ENCODE measurements around the gene CCDC136. TPM values are rescaled to one million over a fixed set of nuclear protein-coding genes. Genes with fewer than 3 reads are reported as not detected.

Gene CCDC136
- total RNA-seq, 1 donor from 2014 or later = 0.26 TPM

DNA sequence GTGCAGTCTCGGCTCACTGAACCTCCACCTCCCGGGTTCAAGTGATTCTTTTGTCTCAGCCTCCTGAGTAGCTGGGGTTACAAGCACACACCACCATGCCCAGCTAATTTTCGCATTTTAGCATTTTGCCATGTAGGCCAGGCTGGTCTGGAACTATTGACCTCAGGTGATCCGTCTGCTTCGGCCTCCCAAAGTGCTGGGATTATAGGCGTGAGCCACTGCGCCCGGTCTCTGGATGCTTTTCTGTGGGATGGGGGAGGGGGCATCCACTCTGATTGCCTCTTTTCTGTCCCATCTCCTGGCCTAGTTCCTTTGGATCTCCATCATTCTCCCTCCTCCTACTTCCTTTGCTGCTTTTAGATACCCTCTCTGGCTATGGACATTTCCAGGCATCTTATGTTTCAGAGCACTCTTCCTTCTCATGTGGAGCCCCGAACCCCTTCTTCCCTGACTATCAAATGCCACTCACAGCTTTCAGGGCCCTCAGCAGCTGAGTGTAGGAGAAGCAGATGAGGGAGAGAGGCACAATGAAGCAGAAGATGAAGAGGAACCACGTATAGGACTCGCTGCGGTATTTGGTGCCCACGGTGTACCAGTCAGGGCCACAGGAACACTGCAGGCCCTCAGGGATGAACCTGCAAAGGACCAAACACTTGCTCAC lies 17.6 kb upstream of the CCDC136 start:
- Histone ChIP-seq H3K27me3 (ENCODE audit: control insufficient read depth, insufficient read depth, low read length) (no peaks in the 10 kb centered on the region), H3K4me3 (ENCODE audit: low read depth, low read length) (no peak overlapping the region), H3K36me3 (ENCODE audit: control insufficient read depth, insufficient read depth, low read length) (peaks cover 4% of the 10 kb centered on the region)
- FAIRE-seq (no peak), DNase-seq (ENCODE audit: low read depth) (no peak)
- TF ChIP-seq, protein P1, sequence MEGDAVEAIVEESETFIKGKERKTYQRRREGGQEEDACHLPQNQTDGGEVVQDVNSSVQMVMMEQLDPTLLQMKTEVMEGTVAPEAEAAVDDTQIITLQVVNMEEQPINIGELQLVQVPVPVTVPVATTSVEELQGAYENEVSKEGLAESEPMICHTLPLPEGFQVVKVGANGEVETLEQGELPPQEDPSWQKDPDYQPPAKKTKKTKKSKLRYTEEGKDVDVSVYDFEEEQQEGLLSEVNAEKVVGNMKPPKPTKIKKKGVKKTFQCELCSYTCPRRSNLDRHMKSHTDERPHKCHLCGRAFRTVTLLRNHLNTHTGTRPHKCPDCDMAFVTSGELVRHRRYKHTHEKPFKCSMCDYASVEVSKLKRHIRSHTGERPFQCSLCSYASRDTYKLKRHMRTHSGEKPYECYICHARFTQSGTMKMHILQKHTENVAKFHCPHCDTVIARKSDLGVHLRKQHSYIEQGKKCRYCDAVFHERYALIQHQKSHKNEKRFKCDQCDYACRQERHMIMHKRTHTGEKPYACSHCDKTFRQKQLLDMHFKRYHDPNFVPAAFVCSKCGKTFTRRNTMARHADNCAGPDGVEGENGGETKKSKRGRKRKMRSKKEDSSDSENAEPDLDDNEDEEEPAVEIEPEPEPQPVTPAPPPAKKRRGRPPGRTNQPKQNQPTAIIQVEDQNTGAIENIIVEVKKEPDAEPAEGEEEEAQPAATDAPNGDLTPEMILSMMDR (IDR thresholded peaks at IDR 0.05; ENCODE audit: insufficient read depth, low read length, severe bottlenecking) = no peak

DNA sequence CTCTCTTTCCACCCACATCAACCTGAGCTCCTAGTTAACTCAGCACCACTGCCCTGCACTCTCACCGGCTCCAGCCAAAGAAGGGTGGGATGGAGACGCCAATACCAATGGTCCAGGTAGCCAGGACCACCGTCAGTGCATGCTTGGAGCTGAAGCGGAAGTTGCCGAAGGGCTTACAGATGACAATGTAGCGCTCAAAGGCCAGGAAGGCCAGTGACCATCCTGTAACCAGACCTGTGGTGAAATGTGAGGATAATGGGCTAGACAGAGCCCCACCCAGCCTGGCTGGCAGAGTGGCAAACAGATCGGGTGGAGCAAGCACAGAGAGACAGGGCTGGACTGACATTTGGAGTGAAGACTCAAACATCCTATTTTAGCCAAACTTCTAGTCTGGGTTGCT lies 16.8 kb upstream of the CCDC136 start:
- TF ChIP-seq, protein P1 (IDR thresholded peaks at IDR 0.05; ENCODE audit: insufficient read depth, low read length, severe bottlenecking) = no peak
- DNase-seq (ENCODE audit: low read depth) (no peak), FAIRE-seq (no peak)
- Histone ChIP-seq H3K27me3 (ENCODE audit: control insufficient read depth, insufficient read depth, low read length) (no peaks in the 10 kb centered on the region), H3K4me3 (ENCODE audit: low read depth, low read length) (no peak overlapping the region), H3K36me3 (ENCODE audit: control insufficient read depth, insufficient read depth, low read length) (peaks cover 4% of the 10 kb centered on the region)

DNA sequence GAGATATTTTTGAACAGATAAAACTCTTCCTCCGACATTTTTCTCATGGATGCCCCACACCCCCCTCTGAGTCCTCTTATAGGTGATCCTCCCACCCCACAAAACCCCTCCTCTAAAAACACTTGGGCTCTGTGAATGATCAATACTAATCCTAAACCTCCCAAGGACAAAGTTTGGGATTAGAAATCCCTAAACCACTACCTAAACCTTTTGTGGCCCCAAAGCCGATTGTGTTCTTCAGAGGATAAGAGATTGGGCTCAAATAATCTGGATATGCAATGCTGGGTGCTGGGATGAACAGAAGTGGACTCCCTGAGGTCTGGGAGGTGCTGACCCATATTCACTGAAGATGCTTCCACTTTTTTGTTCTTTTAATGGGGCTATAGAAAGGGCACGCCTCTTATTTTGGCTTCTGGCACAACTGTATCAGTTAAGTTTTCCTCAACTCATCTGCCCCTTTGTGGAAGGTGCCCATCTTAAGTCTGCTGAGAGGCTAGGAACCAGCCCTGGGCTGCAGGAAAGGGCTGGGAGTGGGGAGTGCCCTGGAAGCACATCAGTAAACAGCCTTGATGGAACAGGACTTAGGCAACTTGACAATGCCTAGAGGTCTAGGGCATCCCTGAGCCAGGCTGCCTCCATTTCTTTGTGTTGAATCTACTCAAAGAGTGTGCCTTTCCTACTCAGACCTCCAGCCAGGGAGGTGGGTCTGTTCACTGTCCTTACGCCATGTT lies 15.9 kb upstream of the CCDC136 start, which contains the start of gene OPN1SW:
Gene OPN1SW (minus strand): TSS at position 51 of the 731 bp plus-strand sequence. CDS start 13 bp downstream, at position 38.
- TF ChIP-seq, protein P1 (IDR thresholded peaks at IDR 0.05; ENCODE audit: insufficient read depth, low read length, severe bottlenecking) = no peak

DNA sequence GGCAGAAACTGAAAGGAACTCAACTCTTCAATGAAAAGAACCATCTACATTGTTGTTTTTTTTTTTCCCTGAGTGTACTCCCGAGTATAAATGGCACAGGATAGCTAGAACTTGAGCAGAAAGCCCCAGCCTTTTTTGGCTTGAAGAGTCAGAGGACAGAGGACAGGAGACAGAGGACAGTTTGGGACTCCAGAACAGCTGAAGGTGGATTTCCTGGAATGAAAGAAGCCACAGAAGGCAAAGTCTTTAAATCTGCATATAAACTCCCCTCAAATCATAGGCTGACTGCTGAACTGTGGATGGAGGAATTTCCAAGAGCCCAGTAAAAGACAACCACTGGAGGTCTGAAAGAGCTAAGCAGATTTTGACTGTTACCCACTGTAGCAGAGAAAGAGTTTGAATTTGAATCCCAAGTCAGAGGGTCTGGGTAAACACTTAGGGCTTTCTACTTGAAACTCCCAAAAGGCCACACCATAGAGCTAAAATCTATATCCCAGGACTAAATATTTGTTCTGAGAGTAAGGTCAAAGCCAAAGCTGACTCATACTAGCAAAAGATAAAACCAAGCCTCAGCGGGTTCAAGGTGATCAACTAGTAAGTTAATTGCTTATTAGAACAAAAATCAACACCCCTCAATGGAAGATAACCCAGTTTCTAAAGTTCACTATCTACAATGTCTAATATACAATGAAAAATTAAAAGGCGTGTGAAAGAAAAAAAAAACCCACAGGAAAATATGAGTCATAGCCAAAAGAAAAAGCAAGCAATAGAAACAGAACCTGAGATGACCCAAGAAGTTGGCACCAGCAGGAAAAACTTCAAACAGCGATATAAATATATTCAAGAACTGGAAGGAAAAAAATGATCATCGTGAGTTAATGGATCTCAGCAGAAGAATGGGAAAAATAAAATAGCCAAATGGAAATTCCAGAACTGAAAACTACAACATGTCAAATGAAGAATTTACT lies 14.3 kb upstream of the CCDC136 start:
- no peak for DNase-seq (ENCODE audit: low read depth)
- FAIRE-seq = no peak
- Histone ChIP-seq H3K36me3 (ENCODE audit: control insufficient read depth, insufficient read depth, low read length) (no peaks in the 10 kb centered on the region), H3K27me3 (ENCODE audit: control insufficient read depth, insufficient read depth, low read length) (no peaks in the 10 kb centered on the region), H3K4me3 (ENCODE audit: low read depth, low read length) (no peak overlapping the region)
- TF ChIP-seq, protein P1 (IDR thresholded peaks at IDR 0.05; ENCODE audit: insufficient read depth, low read length, severe bottlenecking) = no peak

More for the DNA sequence above, 15.9 kb upstream of the CCDC136 start, which contains the start of gene OPN1SW:
- DNase-seq (ENCODE audit: low read depth) = no peak
- no peaks in the 10 kb centered on the region for H3K36me3 ChIP-seq (ENCODE audit: control insufficient read depth, insufficient read depth, low read length)
- no peak within 1 kb of the TSS for H3K4me3 ChIP-seq (ENCODE audit: low read depth, low read length)
- no peaks in the 10 kb centered on the region for H3K27me3 ChIP-seq (ENCODE audit: control insufficient read depth, insufficient read depth, low read length)
- no peak for FAIRE-seq

DNA sequence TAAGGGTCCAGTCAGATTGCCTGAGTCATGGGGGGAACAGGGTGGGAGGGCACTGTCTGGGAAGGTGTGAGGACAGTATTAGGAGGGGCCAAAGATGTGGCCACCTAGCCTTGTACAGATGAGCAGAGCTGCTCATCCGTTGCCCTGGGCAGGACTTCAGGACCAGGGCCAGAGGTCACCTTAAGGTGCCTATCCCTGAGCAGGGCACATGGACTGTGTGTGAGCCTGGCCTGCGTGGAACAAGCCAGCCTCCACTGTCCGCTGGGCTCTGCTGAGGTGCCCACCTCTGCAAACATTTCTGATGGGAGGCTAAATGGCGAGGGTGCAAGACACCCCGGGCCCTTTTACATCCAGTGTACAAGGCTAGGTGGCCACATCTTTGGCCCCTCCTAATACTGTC lies 12.8 kb upstream of the CCDC136 start:
- FAIRE-seq (no peak), DNase-seq (ENCODE audit: low read depth) (no peak)
- Histone ChIP-seq H3K27me3 (ENCODE audit: control insufficient read depth, insufficient read depth, low read length) (no peaks in the 10 kb centered on the region), H3K36me3 (ENCODE audit: control insufficient read depth, insufficient read depth, low read length) (no peaks in the 10 kb centered on the region), H3K4me3 (ENCODE audit: low read depth, low read length) (no peak overlapping the region)
- TF ChIP-seq, protein P1 (IDR thresholded peaks at IDR 0.05; ENCODE audit: insufficient read depth, low read length, severe bottlenecking) = no peak
